ENCODE measurements around the gene SERPINB5. TPM values are rescaled to one million over a fixed set of nuclear protein-coding genes. Genes with fewer than 3 reads are reported as not detected.

Gene SERPINB5
- total RNA-seq, 1 experiment from 2014 or later, result 40.1 TPM

DNA sequence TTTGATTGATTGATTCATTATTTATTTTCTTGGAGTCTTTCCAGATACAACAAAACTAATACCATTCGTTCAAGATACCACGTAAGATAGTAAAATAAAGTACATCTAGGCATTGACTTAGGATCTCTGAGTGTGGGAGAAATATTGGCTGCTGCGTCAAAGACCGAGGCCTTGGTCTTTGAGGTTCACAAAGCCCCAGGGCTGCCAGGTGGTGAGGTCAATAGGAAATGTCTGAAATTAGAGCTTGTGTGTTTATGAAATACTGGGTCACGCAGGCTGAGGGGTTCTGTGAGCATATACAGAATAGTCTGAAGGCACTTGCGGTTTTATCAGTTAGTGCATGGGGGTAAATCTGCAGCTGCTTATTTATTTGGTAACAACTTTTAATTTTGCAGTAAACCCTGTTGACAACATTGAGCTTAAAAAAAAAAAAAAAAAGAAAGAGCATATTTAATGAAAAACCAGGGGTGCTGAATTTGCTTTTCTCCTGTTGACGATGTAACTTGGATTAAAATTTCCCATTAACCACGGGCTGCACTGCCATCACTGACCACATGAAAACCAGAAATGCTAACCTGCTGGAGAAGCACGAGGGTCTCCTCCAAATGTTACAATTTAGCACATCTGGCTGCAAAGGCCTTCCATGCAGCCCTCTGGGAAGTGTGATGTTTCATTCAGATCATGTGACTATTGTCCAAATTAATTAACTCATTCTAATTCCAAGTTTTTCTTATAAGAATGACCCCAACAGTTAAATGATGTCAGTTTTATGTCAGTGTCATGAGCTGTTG, 38.3 kb downstream of the SERPINB5 start:
- in situ Hi-C loops (cut with HindIII; ENCODE audit: low pct_unique_long_range_greater_than_20kb, low sequenced_read_pairs), result no loop called here
- DNase-seq (ENCODE audit: low read depth), result no peak

DNA sequence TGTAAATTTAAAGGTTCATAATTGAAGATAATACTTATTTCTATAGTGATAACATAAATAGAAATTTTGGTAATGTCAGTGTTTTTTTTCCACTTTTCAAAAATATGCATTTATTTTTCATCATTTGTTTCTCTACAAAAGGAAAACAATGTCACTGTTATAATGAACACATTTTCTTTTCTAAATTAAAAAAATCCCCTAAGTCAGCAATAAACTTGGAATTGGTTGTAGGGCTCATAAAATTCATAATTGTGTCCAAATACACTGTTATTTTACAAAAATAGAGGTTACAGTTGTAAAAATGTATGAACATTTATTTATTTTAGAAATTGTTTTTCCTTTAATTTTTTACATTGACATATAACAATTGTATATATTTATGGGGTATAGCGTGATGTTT, 39.0 kb downstream of the SERPINB5 start:
- no peak for DNase-seq (ENCODE audit: low read depth)
- in situ Hi-C loops (cut with HindIII; ENCODE audit: low pct_unique_long_range_greater_than_20kb, low sequenced_read_pairs), result no loop called here

DNA sequence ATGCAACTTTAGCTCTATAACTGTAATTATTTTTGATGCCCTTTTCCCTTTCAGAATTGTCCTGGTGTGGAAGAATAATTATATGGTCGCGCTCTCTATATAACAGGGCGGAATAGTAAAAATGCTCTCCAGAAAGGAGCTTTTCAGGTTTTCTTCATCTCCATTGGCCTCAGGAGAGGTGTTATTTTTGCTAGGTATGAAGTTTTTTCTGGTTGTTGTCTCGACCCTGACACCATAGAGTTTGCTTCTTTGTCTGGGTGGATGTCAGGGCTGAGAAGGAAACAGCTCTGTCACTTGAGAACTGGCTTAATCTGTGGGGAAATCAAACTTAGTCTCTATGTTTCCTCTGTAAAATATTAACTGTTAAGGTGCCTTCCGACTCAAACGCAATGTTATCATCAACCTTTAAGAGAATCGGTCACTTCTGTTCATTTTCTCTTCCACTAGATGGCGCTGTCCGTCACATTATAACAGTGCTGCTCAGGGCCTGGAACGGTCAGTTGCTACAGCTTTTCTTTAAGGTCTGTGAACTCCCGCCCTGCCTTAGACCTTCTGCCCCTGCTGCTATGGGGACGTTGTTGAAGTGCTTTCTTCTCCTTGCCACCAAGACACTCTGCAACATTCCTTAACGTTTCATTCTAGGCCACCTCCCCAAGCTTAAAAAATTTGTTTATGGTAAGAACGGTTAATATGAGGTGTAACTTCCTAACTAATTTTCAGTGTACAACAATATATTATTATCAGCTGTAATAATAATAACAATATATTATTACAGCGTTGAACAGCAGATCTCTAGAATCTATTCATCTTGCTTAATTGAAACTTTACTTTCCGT, 41.6 kb downstream of the SERPINB5 start:
- in situ Hi-C loops (cut with HindIII; ENCODE audit: low pct_unique_long_range_greater_than_20kb, low sequenced_read_pairs), result no loop called here
- DNase-seq (ENCODE audit: low read depth), result peak; percentile 61

DNA sequence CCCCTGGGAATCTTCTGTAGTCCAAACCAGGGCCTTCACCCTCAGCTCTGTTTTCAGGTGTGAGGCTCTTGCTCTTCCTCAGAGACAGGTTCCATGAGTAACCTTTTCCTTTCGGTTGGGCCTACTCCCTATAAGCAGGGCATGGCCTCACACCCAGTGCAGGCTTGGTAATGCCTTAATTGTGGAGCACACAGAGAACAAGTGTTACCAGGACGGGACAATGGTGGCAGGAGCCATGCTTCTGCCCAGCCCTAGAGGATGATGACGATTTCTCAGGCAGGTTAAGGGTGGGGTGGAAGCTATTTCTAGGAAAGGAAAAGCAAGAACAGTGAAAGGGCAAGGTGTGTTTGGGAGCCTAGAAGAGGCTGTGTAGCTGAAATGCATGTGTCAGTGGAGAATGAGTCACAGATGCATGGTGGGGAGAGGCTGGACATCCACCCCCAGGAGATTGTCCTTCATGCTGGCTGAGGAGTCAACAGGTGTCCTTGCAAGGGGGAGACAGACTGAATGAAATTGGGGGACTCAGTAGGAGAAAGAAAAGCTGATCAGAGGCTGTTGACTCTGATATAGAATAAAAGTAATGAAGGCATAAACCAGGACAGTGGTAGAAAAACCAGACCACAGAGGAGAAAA, 43.4 kb downstream of the SERPINB5 start:
- in situ Hi-C loops (cut with HindIII; ENCODE audit: low pct_unique_long_range_greater_than_20kb, low sequenced_read_pairs), result no loop called here
- no peak for DNase-seq (ENCODE audit: low read depth)

DNA sequence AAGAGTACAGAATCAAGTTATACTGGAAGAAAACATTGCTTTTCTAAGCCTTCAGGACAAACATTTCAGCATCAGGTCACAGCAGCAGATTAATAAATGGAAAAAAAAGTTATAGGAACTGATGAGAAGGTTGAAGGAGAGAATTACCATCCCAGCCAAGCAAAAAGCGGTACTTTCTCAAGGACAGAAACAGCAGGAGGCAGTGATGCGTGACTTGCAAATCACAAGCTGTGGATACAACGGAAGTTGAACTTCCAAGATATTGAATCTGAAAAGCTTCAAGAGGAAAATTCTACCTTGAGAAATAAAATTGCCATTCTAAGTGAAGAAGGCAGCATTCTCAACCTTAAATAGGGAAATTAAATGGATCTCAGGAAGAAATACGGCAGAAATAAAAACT, 46.9 kb downstream of the SERPINB5 start:
- no peak for DNase-seq (ENCODE audit: low read depth)
- in situ Hi-C loops (cut with HindIII; ENCODE audit: low pct_unique_long_range_greater_than_20kb, low sequenced_read_pairs), result no loop called here

DNA sequence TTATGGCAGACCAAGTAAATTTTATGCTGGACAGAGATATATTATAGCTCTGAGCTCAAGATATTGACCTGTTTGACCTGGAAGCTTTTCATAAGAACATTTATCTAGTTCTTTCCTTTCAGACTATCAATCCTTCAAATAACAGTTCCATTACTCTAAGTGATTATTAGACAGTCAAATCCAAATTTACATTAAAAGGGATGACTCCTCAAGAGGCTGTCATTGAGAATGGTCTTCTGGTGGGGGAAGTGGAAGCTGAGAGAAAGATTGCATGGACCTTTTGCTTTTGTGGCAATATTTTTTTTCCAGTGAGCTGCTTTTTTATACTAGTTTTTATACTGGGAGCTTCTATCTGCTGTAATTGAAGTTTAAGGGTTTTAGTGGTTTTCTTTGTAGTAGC, 50.5 kb downstream of the SERPINB5 start:
- no peak for DNase-seq (ENCODE audit: low read depth)
- in situ Hi-C loops (cut with HindIII; ENCODE audit: low pct_unique_long_range_greater_than_20kb, low sequenced_read_pairs), result no loop called here

DNA sequence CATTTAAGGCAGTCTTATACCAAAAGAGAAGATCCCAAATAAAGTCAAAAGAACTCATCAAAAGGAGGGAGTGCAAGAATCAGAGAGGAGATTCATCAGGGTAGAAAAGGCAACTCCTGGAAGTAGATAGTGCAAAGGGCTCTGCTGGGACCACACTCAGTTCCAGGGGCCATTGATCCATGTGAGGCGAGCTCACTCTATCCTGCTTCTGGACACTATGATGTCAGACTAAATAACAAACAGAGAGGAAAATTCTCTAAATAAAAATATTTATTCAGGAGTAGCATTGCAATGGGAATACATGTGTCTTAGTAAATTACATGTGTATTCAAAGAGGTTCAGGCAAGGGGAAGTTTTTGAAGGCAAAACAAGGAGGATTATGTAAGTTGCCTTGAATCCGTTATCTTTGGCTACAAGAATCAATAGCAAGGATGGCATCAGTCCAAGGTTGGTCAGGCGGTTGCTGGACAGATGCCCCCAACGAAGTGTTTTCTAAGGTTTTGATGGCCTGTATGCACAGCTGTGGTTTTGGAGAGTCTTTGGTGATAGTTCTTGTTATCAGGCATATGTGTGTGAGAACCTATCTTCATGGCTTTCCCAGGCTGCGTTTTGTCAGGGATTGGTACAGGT, 52.2 kb downstream of the SERPINB5 start:
- DNase-seq (ENCODE audit: low read depth), result no peak
- in situ Hi-C loops (cut with HindIII; ENCODE audit: low pct_unique_long_range_greater_than_20kb, low sequenced_read_pairs), result no loop called here

DNA sequence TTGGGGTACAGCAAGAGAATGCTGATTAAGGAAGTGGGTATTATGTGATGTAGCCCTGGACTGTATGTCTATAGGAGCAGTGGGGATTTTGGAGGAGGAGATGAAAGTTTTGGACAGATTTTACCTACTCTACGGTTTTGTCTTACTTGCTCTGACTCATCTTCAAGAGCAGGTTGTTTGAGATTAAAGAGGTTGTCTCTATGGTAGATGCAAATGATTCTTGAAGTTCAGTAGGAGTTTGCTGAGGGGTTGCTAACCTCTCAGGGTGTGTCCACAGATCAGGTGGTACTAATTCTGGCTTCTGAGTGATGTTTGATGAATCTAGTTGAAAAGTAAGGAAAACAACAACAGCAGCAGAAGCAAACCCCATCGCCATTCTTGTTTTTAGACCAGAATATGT, 55.7 kb downstream of the SERPINB5 start:
- in situ Hi-C loops (cut with HindIII; ENCODE audit: low pct_unique_long_range_greater_than_20kb, low sequenced_read_pairs), result no loop called here
- DNase-seq (ENCODE audit: low read depth), result no peak

DNA sequence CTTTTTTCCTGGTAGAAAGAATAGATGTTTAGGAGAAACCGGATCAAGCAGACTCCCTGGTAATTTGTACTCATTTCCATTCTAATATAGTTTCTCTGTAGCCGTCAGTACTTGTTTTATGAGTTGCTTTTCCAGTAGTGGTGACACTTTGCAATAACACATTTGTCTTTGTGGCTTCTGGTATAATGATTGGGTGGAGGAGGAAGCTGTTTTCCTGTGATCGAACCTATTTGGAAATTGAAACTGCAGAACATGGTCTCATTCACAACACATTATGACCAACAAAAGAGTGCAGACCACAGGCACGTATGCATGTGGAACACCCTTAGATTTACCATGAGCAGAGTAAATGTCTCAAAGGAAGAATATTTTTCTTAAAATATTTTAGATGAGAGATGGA, 57.9 kb downstream of the SERPINB5 start:
- in situ Hi-C loops (cut with HindIII; ENCODE audit: low pct_unique_long_range_greater_than_20kb, low sequenced_read_pairs), result no loop called here

DNA sequence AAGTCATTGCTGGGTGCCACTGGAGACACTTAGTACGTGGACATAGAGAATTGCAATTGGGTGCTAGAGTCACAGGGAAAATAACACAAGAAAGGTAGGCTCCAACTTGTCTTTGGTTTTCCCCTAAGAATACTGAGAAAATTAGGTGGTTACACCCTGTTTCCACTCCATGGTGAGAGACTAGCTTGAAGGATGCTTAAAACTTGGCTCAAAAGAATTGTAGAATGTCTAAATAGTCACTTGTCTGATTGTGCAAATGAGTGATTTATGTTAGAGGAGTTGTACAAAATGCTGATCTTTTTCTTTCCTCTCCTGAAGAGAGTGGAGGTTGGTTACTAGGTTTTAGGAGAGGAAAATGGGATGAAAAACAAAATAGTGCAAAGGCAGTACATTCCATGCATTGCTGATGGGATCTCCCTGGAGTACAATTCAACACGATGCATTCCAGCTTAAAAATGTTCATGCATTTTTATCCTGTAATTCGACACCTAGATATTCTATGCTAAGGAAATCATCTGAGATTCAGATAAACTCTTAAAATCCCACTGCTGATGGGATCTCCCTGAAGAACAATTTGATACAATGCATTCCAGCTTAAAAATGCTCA, 63.2 kb downstream of the SERPINB5 start:
- no peak for DNase-seq (ENCODE audit: low read depth)
- in situ Hi-C loops (cut with HindIII; ENCODE audit: low pct_unique_long_range_greater_than_20kb, low sequenced_read_pairs), result no loop called here

More for the DNA sequence above, 57.9 kb downstream of the SERPINB5 start:
- no peak for DNase-seq (ENCODE audit: low read depth)

DNA sequence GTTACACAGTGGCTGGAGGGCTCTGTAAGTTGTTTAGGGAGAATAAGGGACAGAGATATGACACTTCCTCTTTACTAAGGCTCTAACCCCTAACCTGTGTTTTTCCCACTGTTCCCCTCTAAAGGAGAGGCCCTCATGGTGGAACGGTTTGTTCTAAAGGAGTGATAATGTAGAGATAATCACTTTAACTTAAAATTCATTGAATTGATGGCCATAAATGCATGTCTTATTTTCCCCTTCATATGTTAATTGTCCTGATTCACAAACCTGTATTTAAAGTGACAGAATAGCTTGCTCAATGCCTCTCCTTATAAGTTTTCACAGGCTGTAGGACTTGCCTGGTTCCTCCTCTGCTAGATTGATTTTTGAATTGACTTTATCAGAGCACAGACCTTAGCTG, 65.3 kb downstream of the SERPINB5 start, which contains the start of gene SERPINB12:
SERPINB12 (plus strand) TSS at position 301 of the 400 bp plus-strand sequence. CDS start 13,791 bp downstream, outside the sequence.
- in situ Hi-C loops (cut with HindIII; ENCODE audit: low pct_unique_long_range_greater_than_20kb, low sequenced_read_pairs), result no loop called here

DNA sequence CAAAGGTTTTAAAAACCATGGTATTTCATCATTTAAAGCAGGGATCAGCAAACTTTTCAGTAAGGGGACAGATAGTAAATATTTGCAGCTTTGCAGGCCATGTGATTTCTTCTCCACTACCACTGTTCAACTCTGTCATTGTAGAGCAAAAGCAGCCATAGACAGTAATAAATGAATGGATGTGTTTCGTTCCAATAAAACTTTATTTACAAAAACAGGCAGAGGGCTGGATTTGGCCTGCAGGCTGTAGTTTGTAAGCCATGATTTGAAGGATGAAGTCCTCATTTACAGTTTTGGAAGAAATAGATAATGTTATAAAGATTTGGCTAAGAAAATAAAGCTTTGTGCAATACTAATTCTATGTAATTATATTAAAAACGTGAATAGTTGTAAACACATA, 67.3 kb downstream of the SERPINB5 start:
- DNase-seq (ENCODE audit: low read depth), result no peak
- in situ Hi-C loops (cut with HindIII; ENCODE audit: low pct_unique_long_range_greater_than_20kb, low sequenced_read_pairs), result no loop called here

More for the DNA sequence above, 65.3 kb downstream of the SERPINB5 start, which contains the start of gene SERPINB12:
- DNase-seq (ENCODE audit: low read depth), result no peak

DNA sequence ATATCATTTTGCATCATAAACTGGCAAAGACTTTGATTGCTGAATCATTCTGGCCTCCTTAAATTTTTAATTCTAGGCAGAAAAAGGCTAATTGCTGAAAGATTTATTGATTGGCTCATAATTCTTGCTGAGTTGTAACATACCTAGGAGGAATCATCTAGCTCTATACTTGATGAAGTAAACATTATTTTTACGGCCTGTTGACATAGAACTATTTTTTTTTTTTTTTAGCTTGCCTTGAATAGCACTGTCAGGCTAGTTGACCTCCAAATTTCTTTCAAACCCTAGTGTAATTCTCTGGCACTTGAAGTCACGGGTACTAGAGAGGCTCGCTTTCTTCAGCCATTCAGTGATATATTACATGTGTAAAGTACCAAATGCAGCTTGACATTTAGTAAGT, 68.2 kb downstream of the SERPINB5 start:
- in situ Hi-C loops (cut with HindIII; ENCODE audit: low pct_unique_long_range_greater_than_20kb, low sequenced_read_pairs), result no loop called here

DNA sequence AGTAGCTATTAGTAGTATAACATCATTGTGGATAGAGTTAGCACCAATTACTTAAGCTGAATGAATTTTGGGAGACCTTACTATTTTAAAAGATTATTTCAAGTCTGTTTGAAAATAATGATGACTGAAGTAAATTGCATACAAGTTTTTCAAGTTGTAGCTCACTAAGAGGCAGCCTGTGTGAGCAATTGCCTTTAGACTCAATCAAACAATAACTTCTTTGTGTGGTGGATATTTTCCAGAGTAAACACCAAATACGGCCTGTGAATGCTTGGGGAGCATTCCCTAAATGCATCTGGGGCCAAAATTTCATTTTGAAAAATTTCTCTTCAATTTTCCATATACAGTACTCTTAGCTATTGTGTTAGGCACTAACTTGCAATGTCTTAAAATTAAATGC, 73.3 kb downstream of the SERPINB5 start:
- in situ Hi-C loops (cut with HindIII; ENCODE audit: low pct_unique_long_range_greater_than_20kb, low sequenced_read_pairs), result no loop called here
- DNase-seq (ENCODE audit: low read depth), result no peak

More for the DNA sequence above, 68.2 kb downstream of the SERPINB5 start:
- DNase-seq (ENCODE audit: low read depth), result no peak

DNA sequence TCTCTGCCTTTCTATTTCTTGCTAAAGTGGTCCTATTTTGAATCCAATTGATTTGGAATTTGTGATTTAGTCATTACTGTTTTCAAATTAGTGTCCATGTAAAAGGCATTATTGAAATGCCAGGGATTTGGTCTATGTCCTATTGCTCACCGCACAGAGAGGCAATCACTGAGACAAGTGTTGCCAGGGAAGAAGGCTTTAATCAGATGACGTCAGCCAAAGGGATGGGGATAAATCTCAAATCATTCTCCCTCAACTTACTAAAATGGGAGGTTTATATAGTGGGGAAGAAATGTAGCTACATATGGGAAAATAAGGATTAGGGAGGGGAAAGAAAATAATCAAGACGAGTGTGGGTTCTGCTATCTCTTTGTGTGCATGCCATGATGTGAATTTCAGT, 75.0 kb downstream of the SERPINB5 start:
- in situ Hi-C loops (cut with HindIII; ENCODE audit: low pct_unique_long_range_greater_than_20kb, low sequenced_read_pairs), result no loop called here

DNA sequence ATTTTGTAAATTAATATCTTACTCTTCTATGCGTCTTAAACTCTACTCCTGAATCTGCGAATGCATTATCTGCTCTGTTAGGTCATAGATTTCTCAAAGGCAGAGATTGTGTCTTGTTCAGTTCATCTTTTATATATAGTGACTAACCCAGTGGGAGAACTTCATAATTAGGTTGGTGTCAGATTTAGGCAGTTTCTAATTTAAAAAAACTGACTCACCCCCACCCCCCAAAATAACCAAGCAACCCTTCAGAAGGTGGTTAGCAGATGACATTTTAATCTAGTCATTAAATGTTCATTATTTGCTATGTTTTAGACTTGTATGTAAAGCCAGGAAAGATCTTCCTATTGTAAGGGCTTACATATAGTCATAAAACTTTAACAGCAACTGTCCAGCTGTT, 75.8 kb downstream of the SERPINB5 start:
- in situ Hi-C loops (cut with HindIII; ENCODE audit: low pct_unique_long_range_greater_than_20kb, low sequenced_read_pairs), result no loop called here
- DNase-seq (ENCODE audit: low read depth), result no peak

More for the DNA sequence above, 75.0 kb downstream of the SERPINB5 start:
- no peak for DNase-seq (ENCODE audit: low read depth)

DNA sequence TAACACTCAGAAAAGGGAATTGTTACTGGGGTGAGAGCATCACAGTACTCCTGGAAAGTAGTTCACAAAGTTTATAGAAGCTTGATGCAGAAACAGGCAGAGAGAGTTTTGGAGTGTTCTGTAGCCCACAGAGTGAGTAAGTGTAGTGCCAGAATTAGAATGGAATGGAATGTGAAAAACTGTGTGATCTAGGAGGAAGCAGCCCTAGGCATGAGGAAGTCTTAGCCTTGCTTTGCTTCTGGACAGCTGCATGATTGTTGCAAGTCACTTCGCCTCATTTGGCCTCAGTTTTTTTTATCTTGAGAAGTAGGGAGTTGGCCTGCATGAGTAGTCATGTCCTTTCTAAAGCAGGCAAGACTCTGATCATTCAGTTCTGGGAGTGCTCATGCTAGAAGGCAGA, 76.3 kb downstream of the SERPINB5 start:
- in situ Hi-C loops (cut with HindIII; ENCODE audit: low pct_unique_long_range_greater_than_20kb, low sequenced_read_pairs), result no loop called here
- peak; percentile 14 for DNase-seq (ENCODE audit: low read depth)
